Upper lobe of left lung (tissue), 6 donors: ENCODE results near the gene STX4. TPM values are rescaled to one million over a fixed set of nuclear protein-coding genes. Genes with fewer than 3 reads are reported as not detected.

Experiments
- ATAC-seq, 2 donors: fragments of 200-7000 bp; cut with Tn5 transposase; one replicate each; pipeline ENCODE4 v1.9.1; 2022; ENCODE audit warnings: mild to moderate bottlenecking in 2 of 2, moderate library complexity in 2 of 2; ENCODE audit not compliant: low FRiP score in 2 of 2
- DNase-seq, 2 donors: peaks; one replicate each; pipeline ENCODE4 v3.0.0-alpha.2; 2019 to 2020
- H3K27ac ChIP-seq, 4 donors: fragments of 200-600 bp; sonication (generic); one replicate each; pipeline ENCODE4 v1.5.1; 2016 to 2019
- H3K27me3 ChIP-seq, 4 donors: fragments of 200-600 bp; sonication (generic); one replicate each; pipeline ENCODE4 v1.5.1; 2017 to 2019
- H3K36me3 ChIP-seq, 4 donors: fragments of 200-600 bp; sonication (generic); one replicate each; pipeline ENCODE4 v1.5.1; 2016 to 2019
- H3K4me1 ChIP-seq, 4 donors: fragments of 200-600 bp; sonication (generic); one replicate each; pipeline ENCODE4 v1.5.1; 2018 to 2019
- H3K4me3 ChIP-seq, 4 donors: fragments of 200-600 bp; sonication (generic); one replicate each; pipeline ENCODE4 v1.5.1; 2017 to 2019; ENCODE audit warnings: mild to moderate bottlenecking in 2 of 4, moderate library complexity in 1 of 4
- H3K9me3 ChIP-seq, 4 donors: fragments of 200-600 bp; sonication (generic); one replicate each; pipeline ENCODE4 v1.5.1; 2018 to 2019
- CTCF ChIP-seq, 6 experiments: fragments of 450-650 bp in 4 of 6; fragments of 200-600 bp in 2 of 6; sonication (generic) in 2 of 6; IDR thresholded peaks; one replicate each; pipeline ENCODE4 v1.5.1; 2016 to 2019; ENCODE audit warnings: antibody characterized with exemption in 6 of 6
- EP300 ChIP-seq, 4 donors: sonication (generic); formaldehyde crosslinking; IDR thresholded peaks; one replicate each; pipeline ENCODE4 v1.5.1; 2017; ENCODE audit warnings: antibody characterized with exemption in 4 of 4, control low read depth in 2 of 4
- POLR2A ChIP-seq, 4 donors: fragments of 450-650 bp; IDR thresholded peaks; one replicate each; pipeline ENCODE4 v1.5.1; 2016 to 2017; ENCODE audit warnings: antibody characterized with exemption in 4 of 4, mild to moderate bottlenecking in 2 of 4
- POLR2AphosphoS5 ChIP-seq, 2 donors: sonication (generic); formaldehyde crosslinking; IDR thresholded peaks; one replicate each; pipeline ENCODE4 v1.5.1; 2017; ENCODE audit warnings: antibody characterized with exemption in 2 of 2
- WGBS, 2 donors: methylation state at CpG; one replicate each; pipeline ENCODE4 v1.1.5; 2017 to 2018; 5-methylcytosine and 5-hydroxymethylcytosine counted together
- total RNA-seq, 6 donors: library from RNA; depleted of rRNA in 4 of 6; stranded (reverse); fragments of >200 nt in 4 of 6; gene quantifications; one replicate each; pipeline versions ENCODE4 v1.1.0 to v1.2.1, GENCODE V29; 2016 to 2021
- donor health status: DM: no; HTN: no; CAD: no; lungs with moderate emphysema.
- donor health status: DM: no; HTN: yes; CAD: no; lungs with severe emphysema.

The STX4 gene
- total RNA-seq, 6 donors from 2014 or later = 44.8 to 168 (median 96.3) TPM

- no peak for ATAC-seq
- H3K4me3 ChIP-seq = peak overlapping the region; percentile 86 to 97 (median 92)
- no peak for TF ChIP-seq CTCF (IDR thresholded peaks at IDR 0.05)
- TF ChIP-seq POLR2A (IDR thresholded peaks at IDR 0.05) = no peak
- TF ChIP-seq POLR2AphosphoS5 (IDR thresholded peaks at IDR 0.05) = no peak
- TF ChIP-seq EP300 (IDR thresholded peaks at IDR 0.05) = no peak
- H3K36me3 ChIP-seq = peaks cover 24 to 39% (median 38%) of the 10 kb centered on the region in 4 donors
- H3K9me3 ChIP-seq = no peaks in the 10 kb centered on the region
- H3K27me3 ChIP-seq = no peaks in the 10 kb centered on the region
- WGBS, 2 donors = 1% methylated on average over 7 of the region's 7 CpGs
- H3K4me1 ChIP-seq = peaks cover 20 to 46% (median 22%) of the 10 kb centered on the region in 4 donors
- H3K27ac ChIP-seq = peak overlapping the region; percentile 89 to 97 (median 95)
- no peak for DNase-seq
These were observed 41.4 kb downstream of the STX4 start for GRCh38 chr16:31074814-31075183.

GRCh38 chr16:31076319-31076718 is 43.0 kb downstream of the STX4 start:
- Histone ChIP-seq H3K4me3 (no peak overlapping the region), H3K36me3 (peaks cover 37 to 54% (median 53%) of the 10 kb centered on the region in 4 donors), H3K27me3 (no peaks in the 10 kb centered on the region), H3K4me1 (peaks cover 21 to 53% (median 25%) of the 10 kb centered on the region in 4 donors), H3K27ac (no peak overlapping the region), H3K9me3 (no peaks in the 10 kb centered on the region)
- ATAC-seq = no peak
- no peak for TF ChIP-seq POLR2AphosphoS5 (IDR thresholded peaks at IDR 0.05)
- no peak for TF ChIP-seq CTCF (IDR thresholded peaks at IDR 0.05)
- no peak for TF ChIP-seq EP300 (IDR thresholded peaks at IDR 0.05)
- no peak for TF ChIP-seq POLR2A (IDR thresholded peaks at IDR 0.05)
- 84 to 95% methylated on average over 3 to 16 of the region's 16 CpGs for WGBS, 2 donors
- DNase-seq = no peak

GRCh38 chr16:31077024-31077423 is 43.7 kb downstream of the STX4 start:
- Histone ChIP-seq H3K27me3 (no peaks in the 10 kb centered on the region), H3K4me3 (no peak overlapping the region), H3K27ac (no peak overlapping the region), H3K4me1 (peaks cover 22 to 52% (median 29%) of the 10 kb centered on the region in 4 donors), H3K9me3 (no peaks in the 10 kb centered on the region), H3K36me3 (peaks cover 37 to 60% (median 58%) of the 10 kb centered on the region in 4 donors)
- 95 to 98% methylated on average over 13 of the region's 13 CpGs for WGBS, 2 donors
- ATAC-seq (no peak), DNase-seq (no peak)
- no peak for TF ChIP-seq EP300 (IDR thresholded peaks at IDR 0.05)
- no peak for TF ChIP-seq CTCF (IDR thresholded peaks at IDR 0.05)
- TF ChIP-seq POLR2A (IDR thresholded peaks at IDR 0.05) = no peak
- no peak for TF ChIP-seq POLR2AphosphoS5 (IDR thresholded peaks at IDR 0.05)

GRCh38 chr16:31077592-31078396 is 44.4 kb downstream of the STX4 start:
- H3K36me3 ChIP-seq = peaks cover 37 to 68% (median 60%) of the 10 kb centered on the region in 4 donors
- no peak overlapping the region for H3K4me3 ChIP-seq
- WGBS, 2 donors = 91 to 94% methylated on average over 11 to 14 of the region's 30 CpGs
- no peaks in the 10 kb centered on the region for H3K27me3 ChIP-seq
- H3K4me1 ChIP-seq = peaks cover 17 to 46% (median 23%) of the 10 kb centered on the region in 4 donors
- TF ChIP-seq CTCF (IDR thresholded peaks at IDR 0.05) (no peak), POLR2AphosphoS5 (IDR thresholded peaks at IDR 0.05) (no peak), POLR2A (IDR thresholded peaks at IDR 0.05) (no peak), EP300 (IDR thresholded peaks at IDR 0.05) (no peak)
- no peaks in the 10 kb centered on the region for H3K9me3 ChIP-seq
- ATAC-seq = no peak
- H3K27ac ChIP-seq = no peak overlapping the region
- no peak for DNase-seq
